Stimulated activated CD4-positive, alpha-beta T cell treated with anti-CD3 and anti-CD28 coated beads, Interleukin-12 subunit alpha, Interleukin-12 subunit beta, amount 100 ng/mL, for 24 hours (primary cell): Measurements from ENCODE around the gene GLB1L.
A peak's percentile ranks its signal among the peaks of the same experiment; 100 is the strongest.
"Not testable (repeated sequence)": the region's sequence is repeated elsewhere in the genome, so short reads cannot be mapped to it uniquely, and the experiment has no call there.

Experiments
- DNase-seq, 2 experiments: peaks; one replicate each; pipeline ENCODE4 v3.0.0-alpha.2; 2020; ENCODE audit warnings: low read depth in 2 of 2

Gene GLB1L

DNA sequence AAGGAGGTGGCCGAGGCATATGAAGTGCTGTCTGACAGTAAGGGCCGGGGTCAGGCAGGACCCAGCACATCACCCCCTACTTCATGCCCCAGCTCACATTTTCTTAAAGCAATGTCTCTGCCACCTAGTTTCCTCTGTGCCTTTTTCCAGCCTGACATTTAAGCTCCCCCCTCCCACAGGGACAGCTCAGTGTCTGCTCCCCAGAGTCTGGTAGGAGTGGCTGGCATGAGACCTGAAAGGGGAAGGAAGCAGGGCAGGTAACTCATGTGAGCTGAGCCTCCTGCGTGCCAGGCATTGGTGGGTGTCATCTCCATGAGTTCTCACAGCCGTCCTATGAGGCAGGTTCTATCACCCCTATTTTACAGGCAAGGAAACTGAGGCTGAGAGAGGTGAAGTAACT, 35.4 kb upstream of the GLB1L start:
- no peak for DNase-seq

DNA sequence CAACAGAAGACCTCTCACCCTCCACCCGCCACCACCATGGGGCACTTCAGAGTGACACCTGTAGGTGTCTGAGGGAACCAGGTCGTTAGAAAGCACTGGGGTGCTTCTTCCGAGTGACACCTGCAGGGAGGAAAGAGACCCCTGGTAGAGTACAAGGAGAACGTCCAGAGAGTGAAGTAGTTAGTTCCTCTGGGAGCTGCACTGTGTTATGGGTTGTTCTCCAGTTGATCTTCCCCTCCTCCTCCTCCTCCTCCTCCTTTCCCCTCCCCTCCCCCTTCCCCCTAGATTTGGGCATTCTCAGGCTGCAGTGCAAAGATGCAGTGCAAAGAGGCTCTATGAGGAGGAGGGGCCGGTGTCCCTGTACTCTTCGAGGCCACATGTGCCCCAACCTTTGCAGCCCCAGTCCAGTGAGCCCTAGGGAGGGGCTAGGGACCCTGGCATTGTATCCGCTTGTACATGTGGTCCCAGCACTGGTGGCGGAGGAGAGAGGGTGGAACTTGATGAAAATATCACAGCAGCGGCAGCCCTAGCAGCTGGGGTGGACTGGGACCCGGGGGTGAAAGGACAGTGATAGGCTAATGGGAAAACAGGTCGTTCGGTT, 34.8 kb upstream of the GLB1L start:
- DNase-seq: no peak

DNA sequence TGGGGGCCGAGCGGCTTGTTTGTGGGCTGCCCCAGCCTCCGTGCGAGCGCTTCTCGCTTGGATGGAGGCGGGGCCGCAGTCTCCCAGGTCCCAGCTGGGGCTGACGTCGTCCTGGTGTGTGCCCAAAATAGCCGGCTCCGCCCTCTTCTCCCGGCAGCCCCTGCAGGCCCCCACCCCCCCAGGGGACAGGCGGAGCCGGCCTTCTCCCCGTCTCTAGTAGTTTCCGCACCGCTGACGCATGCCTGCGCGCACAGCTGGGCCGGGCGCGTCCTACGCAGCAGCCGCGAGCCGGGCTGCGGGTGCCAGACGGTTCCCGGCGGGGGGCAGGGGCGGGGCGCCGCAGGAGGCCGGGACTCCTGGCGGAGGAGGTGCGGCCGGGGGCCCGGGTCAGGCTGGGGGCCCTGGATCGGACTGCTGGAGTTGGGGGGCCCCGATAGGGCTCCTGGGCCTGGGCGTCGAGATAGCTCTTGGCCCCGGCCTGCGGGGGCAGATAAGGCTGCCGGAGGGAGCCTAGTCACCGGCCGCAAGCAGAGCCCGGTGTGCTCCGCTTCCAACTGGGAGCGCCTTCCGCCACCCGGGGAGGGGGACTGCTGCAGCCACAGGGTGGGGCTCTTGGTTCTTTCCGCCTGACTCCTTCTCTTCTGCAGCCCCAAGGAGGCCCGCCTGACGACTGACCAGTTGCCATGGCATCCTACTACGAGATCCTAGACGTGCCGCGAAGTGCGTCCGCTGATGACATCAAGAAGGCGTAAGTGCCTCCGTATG, 34.1 kb upstream of the GLB1L start, which contains the start of gene DNAJB2:
DNAJB2 (plus strand) TSS at position 216 of the 765 bp plus-strand sequence; CDS start at position 684, 468 bp downstream.
- peak; percentile 98 for DNase-seq

DNA sequence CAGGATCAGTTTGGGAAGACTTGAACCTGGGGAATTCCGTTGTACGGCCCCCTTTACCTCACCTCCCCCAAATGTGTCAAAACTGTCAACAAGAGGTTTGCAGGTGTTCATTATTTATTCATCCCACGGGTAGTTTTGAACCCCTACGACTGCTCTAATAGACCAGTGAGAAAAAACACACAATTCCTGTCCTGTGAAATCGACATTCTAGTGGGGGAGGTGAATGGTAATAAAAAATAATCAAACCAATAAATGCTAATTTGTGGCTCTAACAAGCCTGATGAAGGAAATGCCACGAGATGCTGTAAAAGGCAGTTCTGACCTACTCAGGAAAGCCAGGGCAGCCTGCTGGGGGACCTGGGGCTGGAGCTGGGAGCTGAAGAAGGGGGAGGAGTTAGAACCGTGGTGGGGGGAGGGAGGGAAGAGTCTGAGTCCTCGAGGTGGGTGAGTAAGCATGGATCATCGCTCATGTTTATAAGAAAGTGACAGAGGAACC, 33.5 kb upstream of the GLB1L start:
- DNase-seq: no peak

DNA sequence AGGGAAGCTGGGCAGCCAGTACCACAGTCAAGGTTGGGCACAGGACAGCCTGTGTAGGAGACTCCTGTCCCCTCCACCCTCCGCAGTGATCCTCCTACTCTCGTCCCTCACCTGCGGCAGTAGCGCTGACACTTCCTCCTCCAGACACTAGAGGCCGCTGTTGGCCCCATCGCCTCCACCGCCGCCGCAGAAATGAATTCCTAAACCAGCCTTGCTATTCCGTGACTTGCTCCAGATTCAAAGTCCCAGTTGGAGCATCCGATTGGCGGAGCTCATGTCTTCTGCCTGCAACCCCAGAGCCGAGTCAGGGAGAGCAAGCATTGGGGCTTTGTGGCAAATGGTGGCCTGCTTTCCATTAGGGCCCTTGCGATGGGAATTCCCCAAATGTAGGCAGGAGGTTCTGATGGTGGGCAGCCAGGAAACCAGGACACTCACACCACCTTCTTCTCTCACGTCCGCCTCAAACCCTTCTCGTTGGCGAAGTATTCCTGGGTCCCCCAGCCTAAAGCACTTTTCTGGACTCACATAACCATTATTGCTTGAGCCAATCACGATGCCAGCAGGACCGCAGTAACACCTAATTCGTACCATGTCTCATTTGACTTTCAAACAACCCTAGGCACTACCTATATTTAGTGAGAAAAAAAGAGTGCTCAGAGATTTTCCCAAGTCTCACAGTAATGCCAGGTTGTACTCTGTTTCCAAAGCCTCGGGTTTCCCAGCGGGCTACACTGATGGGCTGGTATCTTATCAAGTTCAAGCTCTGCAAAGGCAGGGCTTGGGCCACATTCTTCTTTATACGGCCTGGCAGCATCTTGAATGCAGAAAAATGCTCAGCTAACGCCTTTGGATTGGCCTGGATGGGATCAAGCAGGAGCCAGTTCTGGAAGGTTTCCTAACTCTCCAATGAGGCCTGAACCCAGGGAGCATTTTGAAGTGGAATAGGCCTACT, 32.7 kb upstream of the GLB1L start:
- DNase-seq: peak; percentile 67 to 69

DNA sequence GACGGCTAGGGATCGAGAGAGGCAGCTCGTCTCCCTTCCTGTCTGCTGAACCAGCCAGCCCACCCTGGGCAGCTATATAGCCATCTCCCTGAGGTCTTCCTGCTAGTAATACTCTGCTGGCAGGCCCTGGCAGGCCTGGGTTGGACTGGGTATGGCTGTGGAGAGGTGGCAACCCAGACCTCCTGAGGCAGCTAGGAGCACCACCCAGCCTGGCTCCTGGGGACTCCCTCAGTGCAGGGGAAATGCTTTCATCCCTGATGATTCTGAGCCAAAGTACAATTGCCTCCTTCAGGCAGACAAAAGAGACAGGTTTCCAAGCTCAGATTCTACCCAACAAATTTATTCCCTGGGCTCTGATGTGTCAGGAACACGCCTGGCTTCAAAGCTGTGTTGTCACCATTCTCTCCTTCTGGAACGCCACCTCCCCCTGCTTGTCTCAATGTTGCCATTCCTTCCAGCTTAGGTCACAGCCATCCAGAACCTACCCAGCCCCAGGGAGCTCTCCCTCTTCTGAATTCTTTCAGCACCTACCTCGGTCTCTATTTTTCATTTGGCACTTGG, 29.2 kb upstream of the GLB1L start:
- DNase-seq: no peak

DNA sequence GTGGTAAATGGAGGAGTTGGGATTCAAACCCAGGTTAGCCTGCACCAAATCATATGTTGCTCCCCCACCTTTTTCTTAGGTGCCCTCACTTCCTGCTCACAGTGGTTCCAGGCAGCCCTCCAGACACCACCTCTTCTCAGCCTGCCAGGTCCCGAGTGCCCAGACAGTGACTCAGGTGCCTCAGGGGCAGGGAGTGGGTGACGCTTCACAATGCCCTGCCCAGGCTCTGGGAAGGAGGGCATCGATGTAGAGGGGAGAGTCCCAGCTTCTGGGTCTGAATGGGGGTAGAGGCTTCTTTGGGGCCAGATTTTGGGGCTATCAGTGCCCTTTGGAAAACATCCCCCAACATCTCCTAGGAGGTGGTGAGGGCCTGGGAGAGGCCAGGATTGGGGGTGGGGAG, 28.7 kb upstream of the GLB1L start:
- no peak for DNase-seq

DNA sequence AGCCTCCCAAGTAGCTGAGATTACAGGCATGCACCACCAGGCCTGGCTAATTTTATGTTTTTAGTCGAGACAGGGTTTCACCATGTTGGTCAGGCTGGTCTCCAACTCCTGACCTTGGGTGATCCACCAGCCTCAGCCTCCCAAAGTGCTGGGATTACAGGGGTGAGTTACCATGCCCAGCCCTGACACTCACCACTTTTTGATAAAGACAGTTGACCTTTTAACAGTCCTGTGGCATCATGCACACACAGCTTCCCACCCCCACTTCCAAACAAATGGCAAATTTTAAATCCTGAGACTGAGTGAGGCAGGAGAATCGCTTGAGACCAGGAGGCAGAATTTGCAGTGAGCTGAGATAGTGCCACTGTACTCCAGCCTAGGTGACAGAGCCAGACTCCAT, 27.8 kb upstream of the GLB1L start:
- no peak for DNase-seq

DNA sequence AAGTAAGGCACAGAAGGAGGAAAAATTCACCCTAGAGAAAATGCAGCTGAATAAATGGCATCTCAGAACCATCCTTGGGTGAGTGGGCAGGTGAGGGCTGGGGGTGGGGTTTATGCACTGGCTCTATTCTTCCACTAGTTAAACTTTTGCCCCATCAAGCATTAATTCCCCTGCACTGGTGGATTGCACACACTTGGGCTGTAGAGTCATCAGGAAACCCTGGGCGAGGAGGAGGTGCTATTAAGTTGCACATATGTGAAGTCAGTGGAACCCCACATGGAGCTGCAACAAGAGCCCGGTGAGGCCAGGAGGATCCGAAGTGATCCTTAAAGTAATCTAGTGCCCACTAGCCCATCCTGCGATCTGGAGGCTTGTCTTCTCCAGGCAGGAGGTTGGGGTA, 27.1 kb upstream of the GLB1L start:
- DNase-seq: no peak

DNA sequence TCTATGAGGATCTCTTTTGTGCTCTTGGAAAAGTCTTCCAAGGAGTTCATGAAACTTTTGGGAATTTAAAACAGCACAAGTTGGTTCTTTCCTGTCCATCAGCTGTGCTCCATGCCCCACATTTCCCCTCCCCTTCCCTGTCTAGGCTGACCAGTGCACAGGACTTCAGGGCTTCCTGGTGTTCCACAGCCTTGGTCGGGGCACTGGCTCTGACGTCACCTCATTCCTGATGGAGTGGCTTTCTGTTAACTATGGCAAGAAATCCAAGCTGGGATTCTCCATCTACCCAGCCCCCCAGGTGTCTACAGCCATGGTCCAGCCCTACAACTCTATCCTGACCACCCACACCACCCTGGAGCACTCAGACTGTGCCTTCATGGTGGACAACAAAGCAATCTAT, 25.8 kb upstream of the GLB1L start:
- DNase-seq: no peak

DNA sequence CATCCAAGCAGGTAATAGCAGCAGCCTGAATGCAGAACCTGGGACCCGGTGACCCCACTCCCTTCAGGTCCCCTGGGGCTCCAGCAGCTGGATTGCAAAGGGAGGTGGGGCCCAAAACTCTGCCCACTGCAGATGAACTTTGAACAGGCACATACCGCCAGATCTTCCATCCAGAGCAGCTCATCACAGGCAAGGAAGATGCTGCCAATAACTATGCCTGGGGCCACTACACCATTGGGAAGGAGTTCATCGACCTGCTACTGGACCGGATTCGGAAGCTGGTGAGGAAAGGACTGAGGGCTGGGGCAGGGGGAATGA, 24.8 kb upstream of the GLB1L start:
- no peak for DNase-seq

DNA sequence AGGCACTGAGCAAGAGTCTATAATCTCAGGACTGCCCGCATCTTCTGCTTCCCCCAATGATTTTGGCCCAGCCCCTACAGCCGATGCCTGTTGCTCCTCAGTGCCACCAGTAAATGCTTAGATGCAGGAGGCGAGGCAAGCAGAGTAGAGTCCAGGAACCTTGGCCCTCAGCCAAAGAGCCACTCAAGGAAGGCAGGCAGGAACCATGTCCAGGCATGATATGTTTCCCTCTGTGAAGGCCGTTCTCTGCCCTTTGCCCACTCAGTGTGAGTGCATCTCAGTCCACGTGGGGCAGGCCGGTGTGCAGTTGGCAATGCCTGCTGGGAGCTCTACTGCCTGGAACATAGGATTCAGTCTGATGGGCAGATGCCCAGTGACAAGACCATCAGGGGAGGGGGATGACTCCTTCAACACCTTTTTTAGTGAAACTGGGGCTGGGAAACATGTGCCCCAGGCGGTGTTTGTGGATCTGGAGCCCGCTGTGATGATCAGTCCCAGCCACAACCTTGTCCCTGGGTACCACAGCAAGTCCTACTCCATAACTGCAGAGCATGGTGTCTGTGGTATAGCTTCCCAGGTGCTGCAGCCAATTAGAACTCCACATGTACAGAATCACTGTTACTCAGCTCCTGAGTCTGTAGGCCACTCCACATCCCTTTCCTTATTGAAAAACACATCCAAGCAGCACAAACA, 24.3 kb upstream of the GLB1L start:
- no peak for DNase-seq

DNA sequence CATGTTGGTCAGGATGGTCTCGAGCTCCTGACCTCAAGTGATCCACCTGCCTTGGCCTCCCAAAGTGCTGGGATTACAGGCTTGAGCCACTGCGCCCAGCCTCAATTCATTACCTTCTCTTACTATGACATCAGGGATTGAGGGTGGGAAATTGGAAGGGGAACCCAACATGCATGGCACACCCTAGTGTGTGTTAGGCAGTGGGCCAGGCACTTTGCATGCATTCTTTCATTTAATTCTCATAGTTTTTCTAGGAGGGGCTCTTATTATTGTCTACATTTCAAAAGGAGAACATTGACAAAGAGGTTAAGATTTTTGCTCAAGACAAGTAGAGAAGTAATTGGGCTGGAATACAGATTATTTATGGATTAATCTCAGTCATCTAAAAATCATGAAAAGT, 23.1 kb upstream of the GLB1L start:
- no peak for DNase-seq

DNA sequence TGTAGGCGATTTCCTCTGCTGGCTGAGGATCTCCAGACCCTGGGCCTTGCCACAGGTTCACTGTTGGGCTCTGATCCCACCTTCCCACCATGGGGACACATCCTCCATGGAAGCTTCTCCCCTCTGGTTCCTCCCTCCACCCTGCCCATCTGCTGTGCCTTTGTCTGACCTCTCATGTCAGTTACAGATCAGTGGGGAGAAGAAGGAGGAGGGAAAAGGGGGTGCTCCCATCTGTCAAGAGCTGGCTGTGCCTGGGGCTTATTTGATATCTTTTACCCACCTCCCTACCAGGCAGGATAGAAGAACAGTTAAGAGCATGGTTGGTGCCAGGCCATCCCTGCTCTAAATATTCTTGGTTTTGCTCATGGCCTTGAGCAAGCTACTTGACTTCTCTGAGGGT, 21.6 kb upstream of the GLB1L start:
- no peak for DNase-seq

DNA sequence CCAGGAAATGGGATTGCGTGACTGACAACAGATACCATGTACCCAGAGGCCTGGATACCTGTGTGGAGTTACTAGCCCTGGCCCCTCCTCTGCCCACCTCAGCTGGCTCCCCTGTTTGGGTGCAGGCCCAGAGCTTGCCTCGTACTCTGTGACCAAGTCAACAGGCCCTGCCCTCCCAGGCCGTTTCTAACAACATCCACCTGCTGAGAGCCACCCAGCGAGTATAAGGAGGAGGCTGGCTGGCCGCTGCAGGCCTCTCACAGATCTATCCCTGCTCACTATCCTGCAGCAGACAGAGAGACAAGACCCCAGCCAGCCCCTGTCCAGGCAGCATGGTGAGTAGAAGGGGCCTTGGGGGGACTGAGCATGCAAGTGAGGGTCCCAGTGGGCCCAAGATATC, 21.0 kb upstream of the GLB1L start:
- no peak for DNase-seq

DNA sequence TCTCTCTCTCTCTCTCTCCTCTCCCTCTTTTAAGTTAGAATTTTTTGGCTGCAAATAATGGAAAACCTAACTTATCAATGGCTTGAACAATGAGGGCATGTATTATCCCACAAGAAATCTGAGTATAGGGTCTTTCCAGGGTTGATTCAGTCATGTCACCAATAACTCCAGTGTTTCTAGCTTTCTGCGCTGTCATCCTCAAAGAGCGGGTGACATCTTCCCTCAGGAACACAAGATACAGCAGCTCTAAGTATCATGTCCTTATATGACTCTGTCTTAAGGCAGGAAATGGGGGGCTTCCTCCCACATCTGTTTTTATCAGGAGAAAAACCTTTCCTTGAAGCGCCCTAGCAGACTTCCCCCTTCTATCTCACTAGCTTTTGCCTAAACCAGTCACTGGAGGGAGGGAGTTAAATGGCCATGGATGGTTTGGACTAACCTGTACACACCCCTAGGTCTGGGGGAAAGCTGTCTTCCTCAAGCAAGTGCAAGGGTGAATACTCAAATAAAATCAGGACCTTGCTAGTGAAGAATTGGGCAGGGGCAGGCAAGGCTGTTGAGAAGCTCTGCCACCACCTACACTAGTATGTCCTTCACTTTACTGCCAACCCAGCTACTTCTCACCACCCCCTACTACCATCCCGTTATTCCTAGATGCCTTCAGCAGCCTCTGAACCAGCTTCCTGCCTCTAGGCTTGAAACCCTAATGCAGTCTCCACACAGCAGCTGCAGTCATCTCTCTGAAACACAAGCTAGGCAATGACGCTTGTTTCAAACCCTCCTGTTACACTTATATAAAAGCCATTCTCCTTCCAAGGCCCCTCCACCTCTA, 16.0 kb upstream of the GLB1L start:
- DNase-seq: no peak

DNA sequence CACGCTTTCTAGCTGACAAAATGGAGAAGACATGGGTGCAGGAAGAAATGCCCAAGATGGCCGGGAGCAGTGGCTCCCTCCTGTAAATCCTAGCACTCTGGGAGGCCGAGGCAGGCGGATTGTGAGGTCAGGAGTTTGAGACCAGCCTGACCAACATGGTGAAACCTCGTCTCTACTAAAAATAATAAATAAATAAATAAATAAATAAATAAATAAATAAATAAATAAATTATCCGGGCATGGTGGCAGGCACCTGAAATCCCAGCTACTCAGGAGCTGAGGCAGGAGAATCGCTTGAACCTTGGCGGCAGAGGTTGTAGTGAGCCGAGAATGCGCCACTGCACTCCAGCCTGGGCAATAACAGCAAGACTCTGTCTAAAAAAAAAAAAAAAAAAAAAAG, 13.7 kb upstream of the GLB1L start:
- not testable (repeated sequence) for DNase-seq

DNA sequence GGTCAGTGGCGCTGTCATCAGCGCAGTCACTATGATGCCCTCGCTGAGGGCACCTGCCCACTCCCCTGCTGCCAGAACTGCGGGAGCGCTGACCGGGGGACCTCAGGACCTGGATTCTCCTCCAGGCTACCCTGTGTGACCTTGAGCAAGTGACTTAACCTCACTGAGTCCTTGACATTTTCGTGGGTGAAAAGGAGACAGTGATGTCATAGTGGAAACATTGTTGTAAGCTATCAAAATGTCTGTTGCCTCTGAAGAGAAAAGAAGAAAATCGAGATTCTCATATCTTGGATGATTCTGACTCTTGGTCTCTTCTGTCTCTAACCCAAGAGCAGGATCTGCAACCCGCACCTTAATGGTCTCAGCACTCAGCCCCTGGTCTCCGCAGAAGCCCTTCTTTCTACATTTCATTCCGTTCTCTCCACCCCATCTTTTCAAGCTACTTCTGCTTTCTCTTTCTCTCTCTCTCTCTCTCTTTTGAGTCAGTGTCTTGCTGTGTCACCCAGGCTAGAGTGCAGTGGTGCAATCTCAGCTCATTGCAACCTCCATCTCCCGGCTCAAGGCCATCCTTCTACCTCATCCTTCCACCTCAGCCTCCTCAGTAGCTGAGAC, 9.5 kb upstream of the GLB1L start:
- no peak for DNase-seq

DNA sequence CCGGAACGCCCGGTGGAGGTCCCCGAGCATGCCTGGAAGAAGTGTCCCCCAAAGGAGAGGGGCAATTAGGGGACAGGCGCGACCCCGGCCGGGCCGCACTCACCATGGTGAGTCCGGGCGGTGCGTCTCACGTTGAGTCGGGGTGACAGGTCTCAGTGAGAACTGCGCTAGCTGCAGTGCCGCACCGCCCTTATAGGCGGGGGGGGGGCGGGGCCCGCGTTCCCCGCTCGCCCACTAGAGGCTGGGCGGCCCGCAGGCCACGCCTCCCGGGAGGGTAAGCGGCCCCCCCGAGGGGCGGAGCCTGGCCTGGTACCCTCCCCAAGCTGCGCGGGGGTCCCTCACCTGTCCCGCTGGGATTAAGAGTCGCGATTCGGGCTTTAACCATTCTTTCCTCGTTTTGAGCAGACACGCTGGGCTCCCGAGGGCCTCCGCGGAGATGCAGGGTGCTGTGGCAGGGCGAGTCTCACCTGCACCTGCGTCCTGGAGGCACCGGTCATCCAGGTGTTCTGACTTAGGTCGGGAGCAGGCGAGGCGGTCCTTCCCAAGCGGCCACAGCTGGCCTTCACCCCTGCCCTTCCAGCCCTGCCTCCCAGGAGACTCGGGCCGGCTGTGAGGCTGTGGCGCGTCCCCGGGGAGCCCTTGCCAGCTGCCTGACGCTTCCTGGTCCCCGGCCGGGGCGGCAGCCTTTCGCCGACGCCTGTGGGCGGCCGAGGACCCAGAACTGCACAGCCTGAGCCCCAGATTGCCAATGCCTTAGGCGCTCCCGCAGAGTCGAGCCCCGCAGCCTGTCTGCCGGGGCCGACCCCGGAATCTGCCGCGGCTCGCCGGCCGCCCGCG, 8.7 kb upstream of the GLB1L start, which contains the start of gene TUBA4A:
TUBA4A (minus strand) TSS at position 166 of the 837 bp plus-strand sequence; CDS start at position 106, 60 bp downstream.
- DNase-seq: peak; percentile 77 to 87
